M059J (cell line): Measurements from ENCODE around the gene TH. TPM values are rescaled to one million over a fixed set of nuclear protein-coding genes. Genes with fewer than 3 reads are reported as not detected.

Experiments
- DNase-seq: peaks from one replicate; pipeline ENCODE4 v3.0.0-alpha.2; 2012; ENCODE audit warnings: low read depth
- total RNA-seq: library from RNA; depleted of rRNA; stranded (reverse); fragments of >200 nt; shearing (Covaris generic); gene quantifications from 2 replicates; pipeline ENCODE4 v1.2.3, GENCODE V29; 2014

TH gene
- total RNA-seq, 1 experiment from 2014 or later, result 0.07 TPM

- DNase-seq, result peak; percentile 60
Measured at GRCh38 chr11:2142762-2143202, 28.8 kb downstream of the TH start.

GRCh38 chr11:2142300-2142759 is 29.3 kb downstream of the TH start:
- peak; percentile 38 for DNase-seq

- DNase-seq, result no peak
Measured at GRCh38 chr11:2140411-2141400, 30.9 kb downstream of the TH start.

- no peak for DNase-seq
Measured at GRCh38 chr11:2139621-2140337, 31.8 kb downstream of the TH start.

- no peak for DNase-seq
Measured at GRCh38 chr11:2139123-2139521, 32.5 kb downstream of the TH start, which contains the start of gene IGF2. Gene IGF2 (minus strand): TSS chr11:2139389. CDS start chr11:2135523, 3,866 bp downstream.

GRCh38 chr11:2138431-2139122 is 33.0 kb downstream of the TH start:
- DNase-seq, result no peak

GRCh38 chr11:2138068-2138430 is 33.6 kb downstream of the TH start:
- DNase-seq, result no peak

- DNase-seq, result peak; percentile 68
Measured at GRCh38 chr11:2137202-2138067, 34.2 kb downstream of the TH start.

GRCh38 chr11:2136952-2137201 is 34.7 kb downstream of the TH start:
- no peak for DNase-seq

GRCh38 chr11:2136209-2136951 is 35.2 kb downstream of the TH start:
- no peak for DNase-seq

GRCh38 chr11:2135648-2136201 is 35.9 kb downstream of the TH start:
- no peak for DNase-seq

GRCh38 chr11:2135018-2135569 is 36.5 kb downstream of the TH start:
- no peak for DNase-seq

- no peak for DNase-seq
Measured at GRCh38 chr11:2134022-2135010, 37.3 kb downstream of the TH start.

- DNase-seq, result no peak
Measured at GRCh38 chr11:2133241-2134021, 38.2 kb downstream of the TH start.

GRCh38 chr11:2132874-2133240 is 38.8 kb downstream of the TH start:
- DNase-seq, result no peak

- DNase-seq, result no peak
Measured at GRCh38 chr11:2132246-2132645, 39.4 kb downstream of the TH start.

- DNase-seq, result no peak
Measured at GRCh38 chr11:2131371-2132236, 40.0 kb downstream of the TH start.
